ENCODE measurements around the gene FLT3LG. TPM values are rescaled to one million over a fixed set of nuclear protein-coding genes. Genes with fewer than 3 reads are reported as not detected.
A peak's percentile ranks its signal among the peaks of the same experiment; 100 is the strongest.

The FLT3LG gene
- total RNA-seq, 2 experiments from 2014 or later, result 250 to 282 TPM

DNA sequence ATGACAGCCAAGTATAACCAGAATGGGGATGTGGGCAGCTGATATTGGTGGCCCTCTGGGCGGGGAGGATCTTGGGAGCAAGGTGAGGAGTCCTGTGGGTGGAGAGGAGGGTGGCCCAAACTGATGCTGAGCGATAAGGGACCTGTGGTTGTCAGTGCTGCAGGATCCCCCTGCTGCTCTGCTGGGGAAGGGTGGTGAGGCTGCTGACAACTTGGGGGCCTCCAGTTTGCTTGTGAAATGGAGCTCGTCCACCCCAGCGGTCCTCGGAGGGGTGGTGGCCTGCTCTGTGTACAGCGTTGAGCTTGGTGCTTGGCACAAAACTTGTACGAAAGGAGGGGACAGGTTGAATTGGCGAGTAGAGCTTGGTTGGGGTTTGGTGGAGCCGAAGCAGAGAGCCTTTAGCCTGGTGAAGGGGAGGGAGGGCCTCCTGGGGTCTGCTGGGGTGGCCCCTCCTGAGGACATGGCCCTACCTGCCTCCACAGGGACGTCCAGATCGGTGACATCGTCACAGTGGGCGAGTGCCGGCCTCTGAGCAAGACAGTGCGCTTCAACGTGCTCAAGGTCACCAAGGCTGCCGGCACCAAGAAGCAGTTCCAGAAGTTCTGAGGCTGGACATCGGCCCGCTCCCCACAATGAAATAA, 25.1 kb downstream of the FLT3LG start:
- H3K27me3 Mint-ChIP-seq, result no peaks in the 10 kb centered on the region
- ATAC-seq (ENCODE audit: low read depth) (no peak), DNase-seq (peak; percentile 54)
- POLR2A ChIA-PET, result interaction anchor here (0.7 to 2.1 kb wide), 7 partner anchors 16 to 168 kb away, joined by 3 to 8 read pairs (median 3); no protein-coding TSS in a partner anchor
- peak overlapping the region; percentile 95 for H3K4me3 Mint-ChIP-seq
- peak overlapping the region; percentile 92 for H3K27ac Mint-ChIP-seq
- peaks cover 31% of the 10 kb centered on the region for H3K36me3 Mint-ChIP-seq
- H3K9me3 Mint-ChIP-seq, result no peaks in the 10 kb centered on the region
- H3K4me1 Mint-ChIP-seq, result peaks cover 35% of the 10 kb centered on the region

DNA sequence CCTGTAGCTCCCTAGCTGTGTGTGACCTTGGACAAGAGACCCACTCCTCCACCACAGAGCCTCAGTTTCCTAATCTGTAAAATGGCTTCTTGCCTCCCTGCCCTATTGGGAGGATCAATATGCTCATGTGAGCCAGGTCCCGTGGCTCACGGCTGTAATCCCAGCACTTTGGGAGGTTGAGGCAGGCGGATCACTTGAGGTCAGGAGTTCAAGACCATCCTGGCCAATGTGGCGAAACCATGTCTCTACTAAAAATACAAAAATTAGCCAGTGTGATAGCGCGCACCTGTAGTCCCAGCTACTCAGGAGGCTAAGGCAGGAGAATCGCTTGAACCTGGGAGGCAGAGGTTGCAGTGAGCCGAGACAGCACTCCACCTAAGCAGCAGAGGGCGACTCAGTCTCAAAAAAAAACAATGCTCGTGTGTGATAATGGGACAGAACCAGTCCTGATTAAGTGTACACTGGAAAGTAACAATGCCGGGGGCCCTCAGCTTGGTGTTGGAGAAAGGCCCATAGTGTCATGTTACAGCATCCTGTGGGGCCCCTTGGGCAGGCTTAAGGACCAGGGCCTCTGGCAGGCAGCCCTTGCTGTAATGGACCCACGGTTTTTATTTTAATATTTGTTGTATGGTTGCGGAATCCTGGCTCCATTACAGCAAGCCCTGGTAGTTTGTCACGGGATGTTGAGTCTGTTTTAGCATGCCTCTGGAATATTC, 29.0 kb downstream of the FLT3LG start:
- POLR2A ChIA-PET, result interaction anchor here (0.7 to 2.0 kb wide), 4 partner anchors 15 to 79 kb away, joined by 3 to 7 read pairs (median 5); partner anchors contain the start of gene PRRG2
- Mint-ChIP-seq H3K9me3 (no peaks in the 10 kb centered on the region), H3K27me3 (no peaks in the 10 kb centered on the region), H3K4me3 (no peak overlapping the region), H3K36me3 (peaks cover 23% of the 10 kb centered on the region), H3K27ac (peak overlapping the region; percentile 34), H3K4me1 (peaks cover 28% of the 10 kb centered on the region)
- DNase-seq, result no peak
- no peak for ATAC-seq (ENCODE audit: low read depth)

DNA sequence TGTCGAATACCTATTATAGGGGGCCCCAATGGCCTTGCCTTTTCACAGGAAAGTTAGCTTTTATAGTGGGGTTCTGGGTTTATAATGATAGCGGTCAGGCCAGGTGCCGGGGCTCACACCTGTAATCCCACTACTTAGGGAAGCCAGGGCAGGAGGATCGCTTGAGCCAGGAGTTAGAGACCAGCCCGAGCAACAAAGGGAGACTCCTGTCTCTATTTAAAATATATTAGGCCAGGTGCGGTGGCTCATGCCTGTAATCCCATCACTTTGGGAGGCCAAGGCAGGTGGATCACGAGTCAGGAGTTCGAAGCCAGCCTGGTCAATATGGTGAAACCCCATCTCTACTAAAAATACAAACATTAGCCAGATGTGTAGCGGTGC, 29.6 kb downstream of the FLT3LG start:
- H3K36me3 Mint-ChIP-seq, result peaks cover 17% of the 10 kb centered on the region
- DNase-seq, result no peak
- no peak overlapping the region for H3K4me3 Mint-ChIP-seq
- ATAC-seq (ENCODE audit: low read depth), result no peak
- no peak overlapping the region for H3K27ac Mint-ChIP-seq
- POLR2A ChIA-PET, result interaction anchor here (1.1 to 2.0 kb wide), 2 partner anchors 9 to 67 kb away, joined by 3 to 7 read pairs; partner anchors contain the start of gene FCGRT
- H3K9me3 Mint-ChIP-seq, result no peaks in the 10 kb centered on the region
- no peaks in the 10 kb centered on the region for H3K27me3 Mint-ChIP-seq
- peaks cover 23% of the 10 kb centered on the region for H3K4me1 Mint-ChIP-seq

DNA sequence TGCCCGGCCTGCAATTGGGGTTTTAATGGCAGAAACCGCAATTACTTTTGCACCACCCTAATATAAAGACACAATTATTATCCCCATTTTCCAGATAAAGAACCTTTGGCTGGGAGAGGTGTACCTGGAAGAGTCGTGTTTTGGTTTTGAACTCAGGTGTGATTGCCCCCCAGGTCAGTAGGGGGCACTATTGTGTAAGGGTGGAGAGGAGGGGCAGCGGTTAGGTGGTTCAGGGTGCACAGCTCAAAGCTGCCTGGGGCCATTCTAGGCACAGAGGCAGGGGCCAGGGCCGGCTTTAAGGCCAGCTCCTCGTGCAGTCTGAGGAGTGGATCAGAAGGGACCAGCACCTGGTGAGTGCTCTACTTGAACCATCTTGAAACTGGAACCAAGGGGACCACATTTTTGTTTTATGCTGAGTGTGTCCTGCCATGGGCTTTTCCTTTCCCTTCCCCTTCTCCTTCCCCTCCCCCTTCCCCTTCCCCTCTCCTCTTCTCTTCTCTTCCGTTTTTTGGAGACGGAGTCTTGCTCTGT, 32.6 kb downstream of the FLT3LG start:
- DNase-seq (peak; percentile 77), ATAC-seq (ENCODE audit: low read depth) (peak; percentile 83)
- peaks cover 12% of the 10 kb centered on the region for H3K4me1 Mint-ChIP-seq
- no peak overlapping the region for H3K4me3 Mint-ChIP-seq
- no peaks in the 10 kb centered on the region for H3K9me3 Mint-ChIP-seq
- no peak overlapping the region for H3K27ac Mint-ChIP-seq
- POLR2A ChIA-PET, result interaction anchor here (0.6 to 1.2 kb wide), 7 partner anchors 38 to 209 kb away, joined by 3 to 6 read pairs (median 4); partner anchors contain the start of gene NOSIP
- H3K36me3 Mint-ChIP-seq, result no peaks in the 10 kb centered on the region
- H3K27me3 Mint-ChIP-seq, result peaks cover 3% of the 10 kb centered on the region

DNA sequence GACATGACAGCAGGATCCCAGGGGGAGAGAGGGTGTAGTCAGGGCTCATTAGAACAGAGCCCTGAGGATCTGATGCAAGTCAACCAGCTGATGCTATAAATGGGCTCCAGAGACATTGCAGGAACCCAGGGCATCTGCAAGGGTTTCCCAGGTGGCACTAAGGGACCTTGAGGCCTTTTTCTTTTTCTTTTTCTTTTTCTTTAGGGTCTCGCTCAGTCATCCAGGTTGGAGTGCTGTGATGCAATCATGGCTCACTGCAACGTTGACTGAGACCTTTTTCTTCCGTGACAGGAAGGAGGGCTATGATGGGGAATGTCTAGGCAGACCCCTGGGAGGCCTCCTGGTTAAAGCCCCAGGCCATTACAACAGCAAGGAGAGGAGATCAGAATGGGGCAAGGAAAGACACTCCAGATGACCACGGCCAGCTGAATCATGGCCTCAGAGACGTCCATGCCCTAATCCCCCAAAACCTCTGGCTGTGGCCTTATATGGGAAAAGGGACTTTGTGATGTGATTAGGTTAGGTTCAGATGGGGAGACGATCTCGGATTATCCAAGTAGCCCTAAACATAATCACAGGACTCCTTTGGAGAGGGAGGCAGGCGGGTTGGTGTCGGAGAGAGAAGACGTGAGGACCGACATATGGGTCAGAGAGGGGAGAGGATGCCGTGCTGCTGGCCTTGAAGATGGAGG, 33.9 kb downstream of the FLT3LG start:
- no peak for DNase-seq

DNA sequence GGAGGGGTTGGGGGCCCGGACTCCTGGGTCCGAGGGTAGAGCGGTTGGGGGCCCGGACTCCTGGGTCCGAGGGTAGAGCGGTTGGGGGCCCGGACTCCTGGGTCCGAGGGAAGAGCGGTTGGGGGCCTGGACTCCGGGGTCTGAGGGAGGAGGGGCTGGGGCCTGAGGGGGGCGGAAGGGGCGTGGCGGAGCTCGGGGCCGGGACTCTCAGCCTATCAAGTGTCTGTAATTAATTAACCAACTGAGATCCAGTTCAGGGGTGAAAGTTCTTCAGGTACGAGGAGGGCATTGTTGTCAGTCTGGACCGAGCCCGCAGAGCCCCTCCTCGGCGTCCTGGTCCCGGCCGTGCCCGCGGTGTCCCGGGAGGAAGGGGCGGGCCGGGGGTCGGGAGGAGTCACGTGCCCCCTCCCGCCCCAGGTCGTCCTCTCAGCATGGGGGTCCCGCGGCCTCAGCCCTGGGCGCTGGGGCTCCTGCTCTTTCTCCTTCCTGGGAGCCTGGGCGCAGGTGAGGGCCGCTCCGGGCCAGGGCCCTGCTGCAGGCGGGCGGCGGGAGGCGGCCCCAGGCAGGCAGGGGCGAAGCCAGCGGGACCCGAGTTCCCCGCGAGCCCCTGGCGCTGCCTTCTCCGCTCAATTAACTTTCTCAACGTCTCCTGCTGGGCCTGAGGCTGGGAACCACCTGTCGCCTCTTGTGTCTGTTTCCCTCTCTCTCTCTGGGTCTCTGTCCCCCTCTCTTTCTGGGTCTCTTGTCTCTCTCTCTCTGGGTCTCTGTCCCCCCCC, 39.1 kb downstream of the FLT3LG start:
- POLR2A ChIA-PET, result interaction anchor here (0.6 to 1.6 kb wide), 5 partner anchors 9 to 966 kb away, joined by 3 to 7 read pairs (median 4); no protein-coding TSS in a partner anchor
- Mint-ChIP-seq H3K4me3 (peak overlapping the region; percentile 84), H3K9me3 (no peaks in the 10 kb centered on the region), H3K36me3 (no peaks in the 10 kb centered on the region), H3K4me1 (peaks cover 20% of the 10 kb centered on the region), H3K27ac (peak overlapping the region; percentile 87), H3K27me3 (peaks cover 11% of the 10 kb centered on the region)
- DNase-seq (no peak), ATAC-seq (ENCODE audit: low read depth) (peak; percentile 53)

More for the DNA sequence above, 33.9 kb downstream of the FLT3LG start:
- Mint-ChIP-seq H3K4me3 (no peak overlapping the region), H3K27me3 (peaks cover 8% of the 10 kb centered on the region), H3K9me3 (no peaks in the 10 kb centered on the region), H3K4me1 (peaks cover 17% of the 10 kb centered on the region), H3K36me3 (no peaks in the 10 kb centered on the region), H3K27ac (no peak overlapping the region)
- no peak for ATAC-seq (ENCODE audit: low read depth)
- POLR2A ChIA-PET, result interaction anchor here (0.8 to 1.4 kb wide), 5 partner anchors 37 to 420 kb away, joined by 3 to 7 read pairs (median 5); partner anchors contain the start of gene NOSIP

GRCh38 chr19:49513746-49514118, 39.7 kb downstream of the FLT3LG start:
- H3K27ac Mint-ChIP-seq, result peak overlapping the region; percentile 87
- POLR2A ChIA-PET, result interaction anchor here (0.6 to 1.6 kb wide), 3 partner anchors 11 to 965 kb away, joined by 4 to 7 read pairs (median 4); no protein-coding TSS in a partner anchor

DNA sequence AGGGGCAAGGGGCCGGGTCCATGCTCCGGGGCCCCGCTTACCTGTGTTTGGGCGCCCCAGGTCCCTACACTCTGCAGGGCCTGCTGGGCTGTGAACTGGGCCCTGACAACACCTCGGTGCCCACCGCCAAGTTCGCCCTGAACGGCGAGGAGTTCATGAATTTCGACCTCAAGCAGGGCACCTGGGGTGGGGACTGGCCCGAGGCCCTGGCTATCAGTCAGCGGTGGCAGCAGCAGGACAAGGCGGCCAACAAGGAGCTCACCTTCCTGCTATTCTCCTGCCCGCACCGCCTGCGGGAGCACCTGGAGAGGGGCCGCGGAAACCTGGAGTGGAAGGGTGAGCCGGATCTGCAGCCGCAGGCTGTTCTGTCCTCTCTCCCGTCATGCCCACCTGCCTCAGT, 40.1 kb downstream of the FLT3LG start:
- H3K4me3 Mint-ChIP-seq, result peak overlapping the region; percentile 84
- no peaks in the 10 kb centered on the region for H3K9me3 Mint-ChIP-seq
- ATAC-seq (ENCODE audit: low read depth) (no peak), DNase-seq (no peak)
- peaks cover 11% of the 10 kb centered on the region for H3K27me3 Mint-ChIP-seq
- H3K36me3 Mint-ChIP-seq, result no peaks in the 10 kb centered on the region
- peaks cover 20% of the 10 kb centered on the region for H3K4me1 Mint-ChIP-seq
- H3K27ac Mint-ChIP-seq, result no peak overlapping the region
- POLR2A ChIA-PET, result interaction anchor here (0.6 to 1.6 kb wide), 2 partner anchors 10 to 965 kb away, joined by 4 to 7 read pairs; no protein-coding TSS in a partner anchor

More at GRCh38 chr19:49513746-49514118, 39.7 kb downstream of the FLT3LG start:
- no peaks in the 10 kb centered on the region for H3K9me3 Mint-ChIP-seq
- peaks cover 20% of the 10 kb centered on the region for H3K4me1 Mint-ChIP-seq
- no peaks in the 10 kb centered on the region for H3K36me3 Mint-ChIP-seq
- peak; percentile 10 for ATAC-seq (ENCODE audit: low read depth)
- peak overlapping the region; percentile 84 for H3K4me3 Mint-ChIP-seq
- peaks cover 11% of the 10 kb centered on the region for H3K27me3 Mint-ChIP-seq
- no peak for DNase-seq

DNA sequence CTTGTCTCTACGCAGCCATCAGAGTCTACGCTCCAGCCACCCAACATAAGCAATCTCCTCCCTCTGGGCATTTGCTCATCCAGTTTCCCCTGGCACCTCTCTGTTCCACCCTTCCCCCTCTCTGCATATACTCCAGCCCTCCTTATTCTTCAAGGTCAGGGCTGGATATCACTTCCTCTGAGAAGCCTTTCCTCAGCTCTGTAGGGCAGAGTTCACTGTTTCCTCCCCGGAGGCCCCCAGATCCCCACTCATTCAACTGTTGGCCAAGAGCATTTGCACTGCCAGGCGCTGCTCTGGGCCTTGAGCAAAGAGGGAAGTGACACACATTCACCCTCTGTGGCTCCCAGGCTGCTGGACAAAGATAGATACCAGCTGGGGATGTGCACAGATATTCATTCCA, 41.8 kb downstream of the FLT3LG start:
- ATAC-seq (ENCODE audit: low read depth) (no peak), DNase-seq (no peak)
- H3K27ac Mint-ChIP-seq, result no peak overlapping the region
- peaks cover 8% of the 10 kb centered on the region for H3K27me3 Mint-ChIP-seq
- H3K36me3 Mint-ChIP-seq, result no peaks in the 10 kb centered on the region
- POLR2A ChIA-PET, result interaction anchor here (0.6 kb wide), 1 partner anchor 31 kb away, joined by 4 read pairs; no protein-coding TSS in a partner anchor
- no peaks in the 10 kb centered on the region for H3K9me3 Mint-ChIP-seq
- no peak overlapping the region for H3K4me3 Mint-ChIP-seq
- peaks cover 20% of the 10 kb centered on the region for H3K4me1 Mint-ChIP-seq

DNA sequence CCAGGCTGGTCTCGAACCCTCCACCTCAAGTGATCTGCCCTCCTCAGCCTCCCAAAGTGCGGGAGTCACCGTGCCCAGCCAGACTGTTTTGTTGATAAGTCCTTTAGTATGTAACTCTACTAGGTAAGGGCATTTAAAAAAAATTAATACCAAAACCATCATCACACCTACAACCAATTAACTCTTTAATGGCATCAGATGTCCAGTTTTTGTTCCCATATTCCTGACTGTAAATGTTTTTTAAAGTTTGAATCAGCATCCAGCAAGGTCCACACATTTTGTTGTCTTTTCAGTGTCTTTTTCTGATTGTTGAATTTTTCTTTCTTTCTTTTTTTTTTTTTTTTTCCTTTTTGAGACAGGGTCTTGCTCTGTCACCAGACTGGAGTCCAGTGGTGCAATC, 44.0 kb downstream of the FLT3LG start:
- POLR2A ChIA-PET, result no interaction called here
- Mint-ChIP-seq H3K4me1 (peaks cover 8% of the 10 kb centered on the region), H3K9me3 (no peaks in the 10 kb centered on the region), H3K27ac (no peak overlapping the region), H3K4me3 (no peak overlapping the region), H3K27me3 (peaks cover 3% of the 10 kb centered on the region), H3K36me3 (no peaks in the 10 kb centered on the region)
- DNase-seq (no peak), ATAC-seq (ENCODE audit: low read depth) (no peak)

GRCh38 chr19:49520705-49521319, 46.8 kb downstream of the FLT3LG start:
- H3K36me3 Mint-ChIP-seq, result no peaks in the 10 kb centered on the region
- no peak for DNase-seq
- H3K9me3 Mint-ChIP-seq, result no peaks in the 10 kb centered on the region
- H3K4me3 Mint-ChIP-seq, result no peak overlapping the region
- H3K27me3 Mint-ChIP-seq, result no peaks in the 10 kb centered on the region
- H3K27ac Mint-ChIP-seq, result no peak overlapping the region
- ATAC-seq (ENCODE audit: low read depth), result no peak
- POLR2A ChIA-PET, result no interaction called here
- peaks cover 4% of the 10 kb centered on the region for H3K4me1 Mint-ChIP-seq

Measured in activated naive CD8-positive, alpha-beta T cell treated with anti-CD3 and anti-CD28 coated beads, Interleukin-2, amount 10 ng/mL, durations not matched to agents 7 days and 5 days (primary cell).